GM12878 (cell line): Measurements from ENCODE around the gene TMEM252.

Source experiments
- CEBPB ChIP-seq, 2 experiments: fragments of 150-350 bp in 1 of 2; IDR thresholded peaks; 2 replicates each; pipeline ENCODE4 v1.6.1; 2012 to 2014; ENCODE audit warnings: low read depth in 2 of 2, low read length in 2 of 2, borderline replicate concordance in 1 of 2, inconsistent platforms in 1 of 2
- EGR1 ChIP-seq, 2 experiments: IDR thresholded peaks; 1 replicate in 1 of 2; 2 replicates in 1 of 2; pipeline ENCODE4 v1.6.1; 2011 to 2012; ENCODE audit warnings: low read depth in 2 of 2, low read length in 2 of 2, borderline replicate concordance in 1 of 2, mild to moderate bottlenecking in 1 of 2, moderate library complexity in 1 of 2
- HDGF ChIP-seq: fragments of 450-650 bp; IDR thresholded peaks from 2 replicates; pipeline ENCODE4 v1.6.1; 2016; ENCODE audit warnings: antibody characterized with exemption
- NBN ChIP-seq: fragments of 450-650 bp; IDR thresholded peaks from 2 replicates; pipeline ENCODE4 v1.6.1; 2016
- NR2F1 ChIP-seq: fragments of 450-650 bp; conservative IDR thresholded peaks from 2 replicates; pipeline ENCODE4 v1.6.1; 2017; ENCODE audit warnings: mild to moderate bottlenecking
- POLR2A ChIP-seq: IDR thresholded peaks from 2 replicates; pipeline ENCODE4 v1.6.1; 2011; ENCODE audit warnings: low read depth, mild to moderate bottlenecking, low read length
- SMAD1 ChIP-seq: fragments of 450-650 bp; IDR thresholded peaks from 2 replicates; pipeline ENCODE4 v1.6.1; 2018; ENCODE audit warnings: mild to moderate bottlenecking, low read depth; ENCODE audit not compliant: partially characterized antibody
- SP1 ChIP-seq: IDR thresholded peaks from one replicate; pipeline ENCODE4 v1.6.1; 2011; ENCODE audit warnings: low read depth, low read length
- TARDBP ChIP-seq: IDR thresholded peaks from 2 replicates; pipeline ENCODE4 v1.6.1; 2016; ENCODE audit warnings: borderline replicate concordance
- TF ChIP-seq, protein P1 (sequence below): IDR thresholded peaks from 2 replicates; pipeline ENCODE4 v1.6.1; 2012; ENCODE audit warnings: low read depth, low read length, improper control_type of control experiment
- TF ChIP-seq, protein P2 (sequence below): IDR thresholded peaks from 2 replicates; pipeline ENCODE4 v1.6.1; 2012; ENCODE audit warnings: mild to moderate bottlenecking, low read depth, low read length
- TF ChIP-seq, protein P3 (sequence below): fragments of 450-650 bp; IDR thresholded peaks from 2 replicates; pipeline ENCODE4 v1.6.1; 2017; ENCODE audit warnings: mild to moderate bottlenecking
- TF ChIP-seq, protein P4 (sequence below), 3 experiments: IDR thresholded peaks in 2 of 3; conservative IDR thresholded peaks in 1 of 3; 2 replicates each; pipeline ENCODE4 v1.5.1; 2011; ENCODE audit warnings: low read depth in 3 of 3, low read length in 3 of 3, mild to moderate bottlenecking in 3 of 3, control low read depth in 2 of 3, moderate library complexity in 2 of 3, inconsistent platforms in 1 of 3, mixed read lengths in 1 of 3; ENCODE audit not compliant: control insufficient read depth in 2 of 3, insufficient read depth in 1 of 3; ENCODE audit errors: extremely low read depth in 1 of 3
- TF ChIP-seq, protein P5 (sequence below): IDR thresholded peaks from 2 replicates; pipeline ENCODE4 v1.6.1; 2011; ENCODE audit warnings: low read depth, low read length, improper control_type of control experiment, borderline replicate concordance

DNA sequence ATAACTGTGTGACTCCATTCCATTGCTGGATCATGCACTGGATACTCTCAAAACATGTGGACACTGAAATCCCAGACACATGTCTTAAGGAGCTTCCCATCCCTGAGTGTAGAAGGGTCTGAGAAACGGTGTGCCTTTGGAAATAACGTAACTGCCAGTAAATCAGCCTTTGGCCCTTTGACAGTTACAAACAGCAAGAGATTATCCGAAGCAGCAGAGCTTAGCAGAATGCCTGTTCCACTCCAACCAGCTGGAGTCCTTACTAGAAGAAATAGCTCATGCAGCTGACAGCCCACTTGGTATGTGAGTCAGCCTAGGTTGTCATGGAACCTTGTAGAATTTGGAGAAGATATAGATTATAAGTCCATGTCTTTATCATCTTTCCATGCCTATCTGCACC is 7.0 kb downstream of the TMEM252 start:
- TF ChIP-seq, protein P1, sequence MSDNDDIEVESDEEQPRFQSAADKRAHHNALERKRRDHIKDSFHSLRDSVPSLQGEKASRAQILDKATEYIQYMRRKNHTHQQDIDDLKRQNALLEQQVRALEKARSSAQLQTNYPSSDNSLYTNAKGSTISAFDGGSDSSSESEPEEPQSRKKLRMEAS: no peak
- TF ChIP-seq, protein P2, sequence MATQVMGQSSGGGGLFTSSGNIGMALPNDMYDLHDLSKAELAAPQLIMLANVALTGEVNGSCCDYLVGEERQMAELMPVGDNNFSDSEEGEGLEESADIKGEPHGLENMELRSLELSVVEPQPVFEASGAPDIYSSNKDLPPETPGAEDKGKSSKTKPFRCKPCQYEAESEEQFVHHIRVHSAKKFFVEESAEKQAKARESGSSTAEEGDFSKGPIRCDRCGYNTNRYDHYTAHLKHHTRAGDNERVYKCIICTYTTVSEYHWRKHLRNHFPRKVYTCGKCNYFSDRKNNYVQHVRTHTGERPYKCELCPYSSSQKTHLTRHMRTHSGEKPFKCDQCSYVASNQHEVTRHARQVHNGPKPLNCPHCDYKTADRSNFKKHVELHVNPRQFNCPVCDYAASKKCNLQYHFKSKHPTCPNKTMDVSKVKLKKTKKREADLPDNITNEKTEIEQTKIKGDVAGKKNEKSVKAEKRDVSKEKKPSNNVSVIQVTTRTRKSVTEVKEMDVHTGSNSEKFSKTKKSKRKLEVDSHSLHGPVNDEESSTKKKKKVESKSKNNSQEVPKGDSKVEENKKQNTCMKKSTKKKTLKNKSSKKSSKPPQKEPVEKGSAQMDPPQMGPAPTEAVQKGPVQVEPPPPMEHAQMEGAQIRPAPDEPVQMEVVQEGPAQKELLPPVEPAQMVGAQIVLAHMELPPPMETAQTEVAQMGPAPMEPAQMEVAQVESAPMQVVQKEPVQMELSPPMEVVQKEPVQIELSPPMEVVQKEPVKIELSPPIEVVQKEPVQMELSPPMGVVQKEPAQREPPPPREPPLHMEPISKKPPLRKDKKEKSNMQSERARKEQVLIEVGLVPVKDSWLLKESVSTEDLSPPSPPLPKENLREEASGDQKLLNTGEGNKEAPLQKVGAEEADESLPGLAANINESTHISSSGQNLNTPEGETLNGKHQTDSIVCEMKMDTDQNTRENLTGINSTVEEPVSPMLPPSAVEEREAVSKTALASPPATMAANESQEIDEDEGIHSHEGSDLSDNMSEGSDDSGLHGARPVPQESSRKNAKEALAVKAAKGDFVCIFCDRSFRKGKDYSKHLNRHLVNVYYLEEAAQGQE: no peak
- TF ChIP-seq NBN: no peak
- TF ChIP-seq EGR1 (IDR thresholded peaks at IDR 0.05; ENCODE audit: borderline replicate concordance in 1 of 2, low read depth in 2 of 2, low read length in 2 of 2): no peak
- TF ChIP-seq HDGF: no peak
- TF ChIP-seq, protein P3, sequence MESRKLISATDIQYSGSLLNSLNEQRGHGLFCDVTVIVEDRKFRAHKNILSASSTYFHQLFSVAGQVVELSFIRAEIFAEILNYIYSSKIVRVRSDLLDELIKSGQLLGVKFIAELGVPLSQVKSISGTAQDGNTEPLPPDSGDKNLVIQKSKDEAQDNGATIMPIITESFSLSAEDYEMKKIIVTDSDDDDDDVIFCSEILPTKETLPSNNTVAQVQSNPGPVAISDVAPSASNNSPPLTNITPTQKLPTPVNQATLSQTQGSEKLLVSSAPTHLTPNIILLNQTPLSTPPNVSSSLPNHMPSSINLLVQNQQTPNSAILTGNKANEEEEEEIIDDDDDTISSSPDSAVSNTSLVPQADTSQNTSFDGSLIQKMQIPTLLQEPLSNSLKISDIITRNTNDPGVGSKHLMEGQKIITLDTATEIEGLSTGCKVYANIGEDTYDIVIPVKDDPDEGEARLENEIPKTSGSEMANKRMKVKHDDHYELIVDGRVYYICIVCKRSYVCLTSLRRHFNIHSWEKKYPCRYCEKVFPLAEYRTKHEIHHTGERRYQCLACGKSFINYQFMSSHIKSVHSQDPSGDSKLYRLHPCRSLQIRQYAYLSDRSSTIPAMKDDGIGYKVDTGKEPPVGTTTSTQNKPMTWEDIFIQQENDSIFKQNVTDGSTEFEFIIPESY: no peak
- TF ChIP-seq, protein P4, sequence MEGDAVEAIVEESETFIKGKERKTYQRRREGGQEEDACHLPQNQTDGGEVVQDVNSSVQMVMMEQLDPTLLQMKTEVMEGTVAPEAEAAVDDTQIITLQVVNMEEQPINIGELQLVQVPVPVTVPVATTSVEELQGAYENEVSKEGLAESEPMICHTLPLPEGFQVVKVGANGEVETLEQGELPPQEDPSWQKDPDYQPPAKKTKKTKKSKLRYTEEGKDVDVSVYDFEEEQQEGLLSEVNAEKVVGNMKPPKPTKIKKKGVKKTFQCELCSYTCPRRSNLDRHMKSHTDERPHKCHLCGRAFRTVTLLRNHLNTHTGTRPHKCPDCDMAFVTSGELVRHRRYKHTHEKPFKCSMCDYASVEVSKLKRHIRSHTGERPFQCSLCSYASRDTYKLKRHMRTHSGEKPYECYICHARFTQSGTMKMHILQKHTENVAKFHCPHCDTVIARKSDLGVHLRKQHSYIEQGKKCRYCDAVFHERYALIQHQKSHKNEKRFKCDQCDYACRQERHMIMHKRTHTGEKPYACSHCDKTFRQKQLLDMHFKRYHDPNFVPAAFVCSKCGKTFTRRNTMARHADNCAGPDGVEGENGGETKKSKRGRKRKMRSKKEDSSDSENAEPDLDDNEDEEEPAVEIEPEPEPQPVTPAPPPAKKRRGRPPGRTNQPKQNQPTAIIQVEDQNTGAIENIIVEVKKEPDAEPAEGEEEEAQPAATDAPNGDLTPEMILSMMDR (IDR thresholded peaks at IDR 0.05 in 2 of 3, conservative IDR thresholded peaks at IDR 0.05 in 1 of 3; ENCODE audit: control insufficient read depth in 2 of 3, extremely low read depth in 1 of 3, insufficient read depth in 1 of 3, low read depth in 3 of 3, low read length in 3 of 3): no peak
- no peak for TF ChIP-seq NR2F1
- TF ChIP-seq CEBPB (IDR thresholded peaks at IDR 0.05; ENCODE audit: borderline replicate concordance in 1 of 2, low read depth in 2 of 2, low read length in 2 of 2): no peak
- TF ChIP-seq SP1: no peak
- no peak for TF ChIP-seq POLR2A
- TF ChIP-seq, protein P5, sequence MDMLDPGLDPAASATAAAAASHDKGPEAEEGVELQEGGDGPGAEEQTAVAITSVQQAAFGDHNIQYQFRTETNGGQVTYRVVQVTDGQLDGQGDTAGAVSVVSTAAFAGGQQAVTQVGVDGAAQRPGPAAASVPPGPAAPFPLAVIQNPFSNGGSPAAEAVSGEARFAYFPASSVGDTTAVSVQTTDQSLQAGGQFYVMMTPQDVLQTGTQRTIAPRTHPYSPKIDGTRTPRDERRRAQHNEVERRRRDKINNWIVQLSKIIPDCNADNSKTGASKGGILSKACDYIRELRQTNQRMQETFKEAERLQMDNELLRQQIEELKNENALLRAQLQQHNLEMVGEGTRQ: no peak
- TF ChIP-seq SMAD1: no peak
- no peak for TF ChIP-seq TARDBP
